A673 (cell line): ENCODE results near the gene CMC2. TPM values are rescaled to one million over a fixed set of nuclear protein-coding genes. Genes with fewer than 3 reads are reported as not detected.

Experiments
- BruUV-seq: library from RNA; stranded (reverse); fragments of 400-500 nt; replicated peaks from 2 replicates; lab custom pipeline; 2021; lab: Mats Ljungman, UMichigan
- CTCF ChIA-PET: fragments of 300-600 bp; sonication (Branson Sonifier 250); formaldehyde crosslinking; loops from one replicate; lab custom pipeline; 2022; ENCODE audit warnings: antibody characterized with exemption; lab: Charles Lee
- POLR2A ChIA-PET: fragments of 300-600 bp; sonication (Branson Sonifier 250); formaldehyde crosslinking; loops from one replicate; lab custom pipeline; 2022; ENCODE audit warnings: antibody characterized with exemption; ENCODE audit not compliant: low non-redundant PET; lab: Charles Lee
- DNase-seq: peaks from one replicate; pipeline ENCODE4 v3.0.0-alpha.2; 2015; ENCODE audit warnings: low spot score
- H3K27ac ChIP-seq: fragments of 200-600 bp; sonication (generic); 2 replicates; pipeline ENCODE4 v1.5.1; 2016; ENCODE audit warnings: mixed run types, low read depth, mild to moderate bottlenecking, mixed read lengths, antibody characterized with exemption, low read length; ENCODE audit not compliant: poor library complexity, severe bottlenecking
- H3K27me3 ChIP-seq: fragments of 200-600 bp; sonication (generic); replicated peaks from 2 replicates; pipeline ENCODE4 v1.6.1; 2017; ENCODE audit warnings: mixed run types, low read depth, mild to moderate bottlenecking, mixed read lengths, antibody characterized with exemption, low read length; ENCODE audit not compliant: insufficient read depth, poor library complexity
- H3K36me3 ChIP-seq: fragments of 200-600 bp; sonication (generic); 2 replicates; pipeline ENCODE4 v1.6.1; 2016; ENCODE audit warnings: mixed run types, mild to moderate bottlenecking, mixed read lengths, antibody characterized with exemption, low read length; ENCODE audit not compliant: insufficient read depth, poor library complexity, severe bottlenecking
- H3K4me1 ChIP-seq: fragments of 200-600 bp; sonication (generic); 2 replicates; pipeline ENCODE4 v1.6.1; 2017; ENCODE audit warnings: mixed run types, mild to moderate bottlenecking, mixed read lengths, antibody characterized with exemption, low read length; ENCODE audit not compliant: insufficient read depth, poor library complexity, severe bottlenecking
- H3K4me3 ChIP-seq: fragments of 200-600 bp; sonication (generic); 2 replicates; pipeline ENCODE4 v1.5.1; 2016; ENCODE audit warnings: low read depth, mixed run types, mild to moderate bottlenecking, mixed read lengths, low read length; ENCODE audit not compliant: poor library complexity, severe bottlenecking
- H3K9me3 ChIP-seq: fragments of 200-600 bp; sonication (generic); 2 replicates; pipeline ENCODE4 v1.6.1; 2016; ENCODE audit warnings: mixed run types, low read depth, mild to moderate bottlenecking, mixed read lengths, antibody characterized with exemption, low read length; ENCODE audit not compliant: poor library complexity, severe bottlenecking
- CTCF ChIP-seq: fragments of 300-800, 200-600 bp; sonication (generic); conservative IDR thresholded peaks from 2 replicates; pipeline ENCODE4 v1.5.1; 2017; ENCODE audit warnings: low read depth, mild to moderate bottlenecking, antibody characterized with exemption, low read length, moderate library complexity, mixed read lengths
- EZH2 ChIP-seq: fragments of 200-600 bp; sonication (generic); IDR thresholded peaks from 2 replicates; pipeline ENCODE4 v1.6.1; 2017; ENCODE audit warnings: borderline replicate concordance, low read depth, mild to moderate bottlenecking, mixed read lengths, antibody characterized with exemption, low read length; ENCODE audit not compliant: poor library complexity, severe bottlenecking
- intact Hi-C: fragments of 100-400 bp; cut with micrococcal nuclease; formaldehyde crosslinking; loops from one replicate; pipeline ENCODE4 v1.10.0; 2022; ENCODE audit not compliant: unreplicated experiment
- total RNA-seq: library from RNA; stranded (reverse); gene quantifications from 2 replicates; pipeline ENCODE4 v1.2.3, GENCODE V29; 2021

Gene CMC2
- total RNA-seq, 1 experiment from 2014 or later: 129 TPM

GRCh38 chr16:80985611-80986010 lies 21.1 kb downstream of the CMC2 start:
- H3K27me3 ChIP-seq: no peaks in the 10 kb centered on the region
- BruUV-seq: no TSS peak
- intact Hi-C loops: no loop called here
- no peak for DNase-seq
- H3K27ac ChIP-seq: no peak overlapping the region
- TF ChIP-seq CTCF (no peak), EZH2 (no peak)
- no peak overlapping the region for H3K4me3 ChIP-seq
- H3K4me1 ChIP-seq: peaks cover 5% of the 10 kb centered on the region
- CTCF ChIA-PET: interaction anchor here (0.8 kb wide), 1 partner anchor 11 kb away, joined by 6 read pairs; no protein-coding TSS in a partner anchor
- peaks cover 3% of the 10 kb centered on the region for H3K36me3 ChIP-seq
- no peaks in the 10 kb centered on the region for H3K9me3 ChIP-seq
- POLR2A ChIA-PET: no interaction called here

GRCh38 chr16:80984124-80984892 lies 22.4 kb downstream of the CMC2 start:
- Histone ChIP-seq H3K4me3 (no peak overlapping the region), H3K27me3 (no peaks in the 10 kb centered on the region), H3K4me1 (peaks cover 5% of the 10 kb centered on the region), H3K9me3 (no peaks in the 10 kb centered on the region), H3K27ac (no peak overlapping the region), H3K36me3 (peaks cover 9% of the 10 kb centered on the region)
- POLR2A ChIA-PET: interaction anchor here (0.6 kb wide), 1 partner anchor 10 kb away, joined by 4 read pairs; no protein-coding TSS in a partner anchor
- no peak for DNase-seq
- BruUV-seq: no TSS peak
- CTCF ChIA-PET: no interaction called here
- intact Hi-C loops: no loop called here
- TF ChIP-seq CTCF: no peak

GRCh38 chr16:80982646-80983045 lies 24.0 kb downstream of the CMC2 start:
- H3K4me3 ChIP-seq: no peak overlapping the region
- TF ChIP-seq EZH2 (no peak), CTCF (no peak)
- peaks cover 5% of the 10 kb centered on the region for H3K4me1 ChIP-seq
- H3K36me3 ChIP-seq: peaks cover 9% of the 10 kb centered on the region
- DNase-seq: no peak
- intact Hi-C loops: no loop called here
- H3K27ac ChIP-seq: no peak overlapping the region
- no peaks in the 10 kb centered on the region for H3K27me3 ChIP-seq
- ChIA-PET CTCF (no interaction called here), POLR2A (no interaction called here)
- no TSS peak for BruUV-seq
- no peaks in the 10 kb centered on the region for H3K9me3 ChIP-seq
